Astrocyte of the spinal cord (primary cell): ENCODE results near the gene TMC8.

ENCODE experiments used
- DNase-seq: peaks from one replicate; pipeline ENCODE4 v3.0.0; 2011; ENCODE audit warnings: low read depth, low spot score
- H3K4me3 ChIP-seq: 2 replicates; pipeline ENCODE4 v1.5.1; 2011; ENCODE audit warnings: low read depth, mild to moderate bottlenecking, low read length, moderate library complexity
- in situ Hi-C: cut with HindIII; loops from 2 replicates; pipeline ENCODE4 v1.10.0; 2017; ENCODE audit warnings: low sequenced_read_pairs
- TF ChIP-seq, protein P1 (sequence below): IDR thresholded peaks from 2 replicates; pipeline ENCODE4 v1.5.1; 2012; ENCODE audit warnings: low read depth, mild to moderate bottlenecking, low read length, inconsistent platforms

The TMC8 gene

DNA sequence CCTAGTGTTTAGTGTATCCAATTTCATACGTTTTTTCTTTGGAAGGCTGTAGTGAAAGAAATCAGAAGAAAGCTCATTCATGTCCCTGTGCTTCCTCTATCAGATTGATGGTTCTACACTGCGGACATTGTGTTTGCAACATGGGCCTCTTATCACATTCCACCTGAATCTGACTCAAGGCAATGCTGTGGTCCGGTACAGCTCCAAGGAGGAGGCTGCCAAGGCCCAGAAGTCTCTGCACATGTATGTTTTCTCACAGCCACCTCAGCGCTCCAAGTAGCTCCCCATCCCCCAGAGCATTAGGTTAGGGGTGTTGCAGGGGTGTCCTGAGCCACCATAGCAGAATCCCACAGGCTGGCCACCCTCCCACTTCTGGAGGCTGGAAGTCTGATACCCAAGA lies 27.3 kb upstream of the TMC8 start:
- in situ Hi-C loops = no loop called here
- H3K4me3 ChIP-seq = no peak overlapping the region
- DNase-seq = no peak
- TF ChIP-seq, protein P1, sequence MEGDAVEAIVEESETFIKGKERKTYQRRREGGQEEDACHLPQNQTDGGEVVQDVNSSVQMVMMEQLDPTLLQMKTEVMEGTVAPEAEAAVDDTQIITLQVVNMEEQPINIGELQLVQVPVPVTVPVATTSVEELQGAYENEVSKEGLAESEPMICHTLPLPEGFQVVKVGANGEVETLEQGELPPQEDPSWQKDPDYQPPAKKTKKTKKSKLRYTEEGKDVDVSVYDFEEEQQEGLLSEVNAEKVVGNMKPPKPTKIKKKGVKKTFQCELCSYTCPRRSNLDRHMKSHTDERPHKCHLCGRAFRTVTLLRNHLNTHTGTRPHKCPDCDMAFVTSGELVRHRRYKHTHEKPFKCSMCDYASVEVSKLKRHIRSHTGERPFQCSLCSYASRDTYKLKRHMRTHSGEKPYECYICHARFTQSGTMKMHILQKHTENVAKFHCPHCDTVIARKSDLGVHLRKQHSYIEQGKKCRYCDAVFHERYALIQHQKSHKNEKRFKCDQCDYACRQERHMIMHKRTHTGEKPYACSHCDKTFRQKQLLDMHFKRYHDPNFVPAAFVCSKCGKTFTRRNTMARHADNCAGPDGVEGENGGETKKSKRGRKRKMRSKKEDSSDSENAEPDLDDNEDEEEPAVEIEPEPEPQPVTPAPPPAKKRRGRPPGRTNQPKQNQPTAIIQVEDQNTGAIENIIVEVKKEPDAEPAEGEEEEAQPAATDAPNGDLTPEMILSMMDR = no peak

DNA sequence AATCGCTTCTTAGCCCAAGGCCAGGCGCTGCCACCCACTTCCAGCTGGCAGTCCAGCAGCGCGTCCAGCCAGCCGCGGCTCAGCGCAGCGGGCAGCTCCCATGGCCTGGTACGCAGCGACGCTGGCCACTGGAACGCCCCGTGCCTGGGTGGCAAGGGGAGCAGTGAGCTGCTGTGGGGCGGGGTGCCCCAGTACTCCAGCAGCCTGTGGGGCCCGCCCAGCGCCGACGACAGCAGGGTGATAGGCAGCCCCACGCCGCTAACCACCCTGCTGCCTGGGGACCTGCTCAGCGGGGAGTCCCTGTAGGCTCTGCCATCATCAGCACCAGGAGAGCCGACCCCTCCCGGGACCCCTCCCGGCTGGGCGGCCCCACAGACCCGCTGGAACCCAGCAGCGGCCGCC lies 26.0 kb upstream of the TMC8 start:
- TF ChIP-seq, protein P1 = no peak
- in situ Hi-C loops = no loop called here
- DNase-seq = no peak
- H3K4me3 ChIP-seq = no peak overlapping the region

DNA sequence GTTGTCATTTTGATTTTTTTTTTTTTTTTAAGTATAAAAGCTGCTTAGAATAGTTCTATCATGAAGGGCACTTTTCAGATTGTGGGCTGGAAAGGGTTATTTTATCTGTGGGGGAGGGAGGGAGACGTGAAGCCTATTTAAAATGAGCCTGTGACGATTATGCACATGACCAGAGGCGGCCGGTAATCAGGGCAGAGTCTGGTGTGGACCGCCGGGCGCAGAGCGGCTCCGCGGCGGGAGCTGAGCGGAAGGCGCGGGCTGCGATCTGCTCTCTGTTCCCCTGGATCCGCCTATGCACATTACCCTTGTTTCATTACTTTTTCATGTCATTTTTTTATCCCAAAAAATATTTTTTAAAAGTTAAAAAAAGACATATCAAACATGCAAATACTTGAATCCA lies 25.5 kb upstream of the TMC8 start:
- in situ Hi-C loops = no loop called here
- TF ChIP-seq, protein P1 = no peak
- no peak overlapping the region for H3K4me3 ChIP-seq
- DNase-seq = no peak

DNA sequence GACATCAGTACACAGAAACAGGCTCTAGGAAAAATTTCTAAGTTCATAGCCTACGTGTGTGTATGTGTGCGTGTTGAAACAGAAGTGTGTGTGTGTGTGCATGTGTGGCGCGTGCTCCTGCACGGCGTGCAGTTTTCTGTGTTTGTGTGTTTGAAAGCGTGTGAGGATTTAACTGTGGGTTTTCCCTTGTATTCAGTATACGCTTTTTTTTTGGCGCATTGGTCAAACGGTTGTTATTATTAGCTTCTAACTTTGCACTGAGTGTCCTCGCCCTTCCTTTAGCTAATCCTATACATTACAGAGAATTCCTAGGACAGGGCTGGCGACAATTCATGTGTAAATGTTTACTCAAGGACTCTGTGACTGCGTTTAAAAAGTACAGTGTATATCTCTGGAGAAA lies 25.0 kb upstream of the TMC8 start:
- DNase-seq = no peak
- in situ Hi-C loops = no loop called here
- H3K4me3 ChIP-seq = no peak overlapping the region
- TF ChIP-seq, protein P1 = no peak

DNA sequence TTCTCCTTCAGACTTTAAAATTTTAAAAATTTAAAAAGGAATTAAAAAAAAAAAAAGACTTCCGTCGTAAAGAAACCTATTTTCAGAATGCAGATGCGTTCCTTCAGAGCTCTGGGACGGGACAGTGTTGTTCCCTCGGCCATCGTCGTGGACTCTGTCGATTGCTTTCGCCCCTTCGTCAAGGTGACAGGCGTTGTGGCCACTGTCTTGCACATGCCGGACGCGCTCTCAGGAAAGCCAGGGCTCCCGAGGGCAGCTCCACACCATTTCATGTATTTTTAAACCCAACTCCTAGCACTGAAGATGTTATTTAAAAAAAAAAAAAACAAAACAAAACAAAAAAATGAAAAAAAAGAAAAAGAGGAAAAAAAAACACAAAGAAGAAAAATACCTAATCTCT lies 24.4 kb upstream of the TMC8 start:
- TF ChIP-seq, protein P1 = no peak
- H3K4me3 ChIP-seq = no peak overlapping the region
- in situ Hi-C loops = no loop called here
- DNase-seq = no peak

DNA sequence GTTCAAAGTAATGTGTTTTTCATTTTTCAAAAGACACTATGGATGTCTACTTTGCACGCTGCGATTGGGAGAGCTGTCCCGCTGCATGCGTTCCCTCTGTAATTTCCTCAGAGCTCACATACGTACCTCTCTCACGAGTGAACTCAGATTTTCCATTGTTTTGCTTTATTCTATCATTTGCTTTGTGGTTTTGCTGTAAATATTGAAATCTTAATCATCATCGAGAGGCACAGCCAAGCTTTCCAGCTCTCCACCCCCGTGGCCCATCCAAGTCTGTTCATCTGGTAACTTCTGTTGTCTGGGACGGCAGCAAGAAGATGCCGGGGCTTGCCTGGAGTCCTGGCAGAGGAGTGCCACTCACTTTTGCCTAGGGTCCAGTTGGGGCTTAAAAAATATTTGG lies 23.1 kb upstream of the TMC8 start:
- DNase-seq = no peak
- H3K4me3 ChIP-seq = no peak overlapping the region
- in situ Hi-C loops = no loop called here
- TF ChIP-seq, protein P1 = no peak
